Left lobe of liver (tissue), 2 donors: Measurements from ENCODE around the gene P2RY14. TPM values are rescaled to one million over a fixed set of nuclear protein-coding genes. Genes with fewer than 3 reads are reported as not detected.

ENCODE experiments used
- ATAC-seq: fragments of 200-7000 bp; cut with Tn5 transposase; one replicate; pipeline ENCODE4 v1.9.1; 2020; ENCODE audit warnings: mild to moderate bottlenecking, moderate library complexity
- DNase-seq: peaks from one replicate; pipeline ENCODE4 v3.0.0-alpha.2; 2020; ENCODE audit warnings: low spot score
- total RNA-seq: library from RNA; stranded (reverse); gene quantifications from one replicate; pipeline ENCODE4 v1.2.1, GENCODE V29; 2021
- donor health status: DM: no; HTN: no; CAD: no; lungs with moderate emphysema.
- donor health status: DM: no; HTN: yes; CAD: no.

P2RY14 gene
- total RNA-seq, 1 donor from 2014 or later: not detected

- DNase-seq (no peak), ATAC-seq (no peak)
Measured at GRCh38 chr3:151301787-151302186, 23.4 kb upstream of the P2RY14 start.

- DNase-seq (no peak), ATAC-seq (peak; percentile 20)
Measured at GRCh38 chr3:151300539-151300938, 22.2 kb upstream of the P2RY14 start.

- DNase-seq: no peak
- no peak for ATAC-seq
Measured at GRCh38 chr3:151299006-151299405, 20.7 kb upstream of the P2RY14 start.

- ATAC-seq: no peak
- no peak for DNase-seq
Measured at GRCh38 chr3:151297429-151297828, 19.1 kb upstream of the P2RY14 start.

- DNase-seq (no peak), ATAC-seq (no peak)
Measured at GRCh38 chr3:151296226-151296625, 17.9 kb upstream of the P2RY14 start.

- no peak for ATAC-seq
- no peak for DNase-seq
Measured at GRCh38 chr3:151293127-151293526, 14.8 kb upstream of the P2RY14 start.

GRCh38 chr3:151290673-151291072 is 12.3 kb upstream of the P2RY14 start:
- peak; percentile 45 for ATAC-seq
- no peak for DNase-seq

GRCh38 chr3:151289445-151289844 is 11.1 kb upstream of the P2RY14 start:
- ATAC-seq: no peak

GRCh38 chr3:151285940-151286339 is 7.6 kb upstream of the P2RY14 start:
- ATAC-seq (no peak), DNase-seq (no peak)

More at GRCh38 chr3:151289445-151289844, 11.1 kb upstream of the P2RY14 start:
- DNase-seq: no peak

GRCh38 chr3:151283907-151284461 is 5.6 kb upstream of the P2RY14 start:
- no peak for DNase-seq
- peak; percentile 36 for ATAC-seq

GRCh38 chr3:151283387-151283786 is 5.0 kb upstream of the P2RY14 start:
- no peak for DNase-seq
- no peak for ATAC-seq

GRCh38 chr3:151282921-151283320 is 4.6 kb upstream of the P2RY14 start:
- no peak for DNase-seq

GRCh38 chr3:151281671-151282324 is 3.5 kb upstream of the P2RY14 start:
- ATAC-seq: no peak
- DNase-seq: no peak

More at GRCh38 chr3:151282921-151283320, 4.6 kb upstream of the P2RY14 start:
- peak; percentile 89 for ATAC-seq

- no peak for ATAC-seq
Measured at GRCh38 chr3:151276687-151277042, 1.7 kb downstream of the P2RY14 start.

GRCh38 chr3:151276038-151276686 is 2.2 kb downstream of the P2RY14 start:
- DNase-seq: no peak
- no peak for ATAC-seq

More at GRCh38 chr3:151276687-151277042, 1.7 kb downstream of the P2RY14 start:
- DNase-seq: no peak

GRCh38 chr3:151275091-151275490 is 3.3 kb downstream of the P2RY14 start:
- ATAC-seq: no peak
- no peak for DNase-seq

GRCh38 chr3:151269631-151270030 is 8.7 kb downstream of the P2RY14 start:
- no peak for DNase-seq
- ATAC-seq: no peak

- ATAC-seq (no peak), DNase-seq (no peak)
Measured at GRCh38 chr3:151268267-151269235, 9.8 kb downstream of the P2RY14 start.

- DNase-seq (no peak), ATAC-seq (no peak)
Measured at GRCh38 chr3:151267066-151267465, 11.3 kb downstream of the P2RY14 start.

- DNase-seq (no peak), ATAC-seq (no peak)
Measured at GRCh38 chr3:151265866-151266265, 12.5 kb downstream of the P2RY14 start.

- DNase-seq: no peak
- ATAC-seq: no peak
Measured at GRCh38 chr3:151265166-151265565, 13.2 kb downstream of the P2RY14 start.
